ENCODE data around the gene NCLN.

- TF ChIP-seq POLR2A (IDR thresholded peaks at IDR 0.05), result no peak
- no peak for TF ChIP-seq CTCF (IDR thresholded peaks at IDR 0.05)
Observed at GRCh38 chr19:3163943-3164342, 21.8 kb upstream of the NCLN start.
